Upper lobe of left lung (tissue), 4 donors: Measurements from ENCODE around the gene WDFY3.

Source experiments
- CTCF ChIP-seq, 6 experiments: fragments of 450-650 bp in 4 of 6; fragments of 200-600 bp in 2 of 6; sonication (generic) in 2 of 6; IDR thresholded peaks; one replicate each; pipeline ENCODE4 v1.5.1; 2016 to 2019; ENCODE audit warnings: antibody characterized with exemption in 6 of 6
- EP300 ChIP-seq, 4 donors: sonication (generic); formaldehyde crosslinking; IDR thresholded peaks; one replicate each; pipeline ENCODE4 v1.5.1; 2017; ENCODE audit warnings: antibody characterized with exemption in 4 of 4, control low read depth in 2 of 4
- POLR2A ChIP-seq, 4 donors: fragments of 450-650 bp; IDR thresholded peaks; one replicate each; pipeline ENCODE4 v1.5.1; 2016 to 2017; ENCODE audit warnings: antibody characterized with exemption in 4 of 4, mild to moderate bottlenecking in 2 of 4
- POLR2AphosphoS5 ChIP-seq, 2 donors: sonication (generic); formaldehyde crosslinking; IDR thresholded peaks; one replicate each; pipeline ENCODE4 v1.5.1; 2017; ENCODE audit warnings: antibody characterized with exemption in 2 of 2

- TF ChIP-seq CTCF (IDR thresholded peaks at IDR 0.05) (no peak), POLR2A (IDR thresholded peaks at IDR 0.05) (no peak), POLR2AphosphoS5 (IDR thresholded peaks at IDR 0.05) (no peak), EP300 (IDR thresholded peaks at IDR 0.05) (no peak)
These were observed 276.0 kb downstream of the WDFY3 start for GRCh38 chr4:84690481-84690880.
